HepG2 (cell line): ENCODE measurements around the gene GDF7. TPM values are rescaled to one million over a fixed set of nuclear protein-coding genes. Genes with fewer than 3 reads are reported as not detected.

Source experiments
- AGO2 ChIP-seq: fragments of 200-400 bp; formaldehyde crosslinking; optimal IDR thresholded peaks from 2 replicates; pipeline ENCODE3; 2017; ENCODE audit warnings: mild to moderate bottlenecking, low read depth, low read length, moderate library complexity
- ATAD3A ChIP-seq: sonication (generic); formaldehyde crosslinking; IDR thresholded peaks from 2 replicates; pipeline ENCODE4 v1.4.0; 2020; ENCODE audit warnings: missing genetic modification reagents
- MBNL3 ChIP-seq: fragments of 250-450 bp; sonication (Bioruptor Pico); conservative IDR thresholded peaks from 2 replicates; pipeline ENCODE4 v1.8.0; 2022; ENCODE audit warnings: mild to moderate bottlenecking, inconsistent platforms
- RBM39 ChIP-seq: fragments of 200-400 bp; formaldehyde crosslinking; IDR thresholded peaks from one replicate; pipeline ENCODE4 v1.6.1; 2018; ENCODE audit warnings: antibody characterized with exemption, mild to moderate bottlenecking, low read depth, low read length; ENCODE audit not compliant: poor library complexity, severe bottlenecking
- ZFP41 ChIP-seq: sonication (generic); formaldehyde crosslinking; IDR thresholded peaks from 2 replicates; pipeline ENCODE4 v1.4.0; 2020; ENCODE audit warnings: mild to moderate bottlenecking, missing genetic modification reagents, borderline replicate concordance
- ZNF891 ChIP-seq: sonication (generic); formaldehyde crosslinking; IDR thresholded peaks from 2 replicates; pipeline ENCODE4 v1.5.0; 2020; ENCODE audit warnings: mild to moderate bottlenecking, missing genetic modification reagents
- ZSCAN9 ChIP-seq: IDR thresholded peaks from 2 replicates; pipeline ENCODE4 v1.6.1; 2016; ENCODE audit warnings: borderline replicate concordance
- polyA plus RNA-seq, 8 experiments: library from polyadenylated mRNA; depleted of rRNA in 3 of 8; stranded (reverse) in 7 of 8; unstranded in 1 of 8; fragments of >200 nt; fragmentation: Illumina TruSeq in 4 of 8; extraction: Trizol in 4 of 8; gene quantifications; 2 replicates each; pipeline versions ENCODE4 v1.2.1 to v1.2.3, GENCODE V29; 2011 to 2016; ENCODE audit warnings: low read depth in 4 of 8, missing spikeins in 1 of 8, mixed read lengths in 1 of 8; ENCODE audit not compliant: insufficient read depth in 1 of 8
- total RNA-seq, 5 experiments: library from RNA; depleted of rRNA; stranded (reverse); fragments of >200 nt; fragmentation: Illumina TruSeq; extraction: Trizol; gene quantifications; 2 replicates each; pipeline ENCODE4 v1.2.3, GENCODE V29; 2016; ENCODE audit warnings: low read depth in 1 of 5
- TF ChIP-seq, protein P1 (sequence below): sonication (generic); formaldehyde crosslinking; IDR thresholded peaks from 2 replicates; pipeline ENCODE4 v1.5.1; 2020; ENCODE audit warnings: mild to moderate bottlenecking, missing genetic modification reagents, moderate library complexity
- TF ChIP-seq, protein P2 (sequence below): IDR thresholded peaks from 2 replicates; pipeline ENCODE4 v1.6.1; 2016; ENCODE audit warnings: mild to moderate bottlenecking, missing biosample characterization, missing genetic modification reagents

GDF7 gene
- total and polyA plus RNA-seq, 2 of the 13 experiments (the other 11 are each of a cell fraction or from before 2014, with no cell fraction given): 1.6 to 15.0 TPM

DNA sequence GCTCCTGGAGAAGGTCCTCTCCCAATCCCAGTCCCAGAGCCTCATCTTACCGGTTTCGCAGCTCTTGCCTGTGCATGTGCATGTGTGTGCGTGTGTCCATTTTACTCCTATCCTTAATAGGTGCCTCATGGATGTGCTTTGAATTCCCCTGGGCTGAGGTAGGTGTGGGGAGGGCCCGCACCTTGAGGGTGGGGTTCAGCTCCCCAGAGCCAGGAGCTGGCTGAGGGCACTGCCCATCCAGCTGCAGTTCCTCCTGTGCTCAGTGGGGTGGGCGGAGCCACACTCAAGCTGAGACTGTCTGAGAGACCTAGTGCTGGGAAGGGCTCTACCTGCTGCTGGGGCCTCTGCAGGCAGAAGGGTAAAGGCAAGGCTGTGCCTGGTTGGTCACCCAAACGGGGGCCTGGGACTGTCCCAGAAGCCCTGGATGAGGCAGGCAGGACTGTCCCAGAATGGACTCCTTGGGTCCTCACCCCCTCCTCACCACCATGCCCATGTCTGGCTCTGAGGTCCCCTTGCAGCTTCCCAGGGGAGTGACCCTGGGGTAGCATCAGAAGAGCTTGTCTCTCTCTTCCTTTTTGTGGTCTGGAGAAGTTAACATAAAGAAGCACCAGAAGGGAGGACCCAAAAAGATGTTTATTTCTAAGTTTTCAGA lies 8.9 kb downstream of the GDF7 start (continued):
- TF ChIP-seq, protein P1, sequence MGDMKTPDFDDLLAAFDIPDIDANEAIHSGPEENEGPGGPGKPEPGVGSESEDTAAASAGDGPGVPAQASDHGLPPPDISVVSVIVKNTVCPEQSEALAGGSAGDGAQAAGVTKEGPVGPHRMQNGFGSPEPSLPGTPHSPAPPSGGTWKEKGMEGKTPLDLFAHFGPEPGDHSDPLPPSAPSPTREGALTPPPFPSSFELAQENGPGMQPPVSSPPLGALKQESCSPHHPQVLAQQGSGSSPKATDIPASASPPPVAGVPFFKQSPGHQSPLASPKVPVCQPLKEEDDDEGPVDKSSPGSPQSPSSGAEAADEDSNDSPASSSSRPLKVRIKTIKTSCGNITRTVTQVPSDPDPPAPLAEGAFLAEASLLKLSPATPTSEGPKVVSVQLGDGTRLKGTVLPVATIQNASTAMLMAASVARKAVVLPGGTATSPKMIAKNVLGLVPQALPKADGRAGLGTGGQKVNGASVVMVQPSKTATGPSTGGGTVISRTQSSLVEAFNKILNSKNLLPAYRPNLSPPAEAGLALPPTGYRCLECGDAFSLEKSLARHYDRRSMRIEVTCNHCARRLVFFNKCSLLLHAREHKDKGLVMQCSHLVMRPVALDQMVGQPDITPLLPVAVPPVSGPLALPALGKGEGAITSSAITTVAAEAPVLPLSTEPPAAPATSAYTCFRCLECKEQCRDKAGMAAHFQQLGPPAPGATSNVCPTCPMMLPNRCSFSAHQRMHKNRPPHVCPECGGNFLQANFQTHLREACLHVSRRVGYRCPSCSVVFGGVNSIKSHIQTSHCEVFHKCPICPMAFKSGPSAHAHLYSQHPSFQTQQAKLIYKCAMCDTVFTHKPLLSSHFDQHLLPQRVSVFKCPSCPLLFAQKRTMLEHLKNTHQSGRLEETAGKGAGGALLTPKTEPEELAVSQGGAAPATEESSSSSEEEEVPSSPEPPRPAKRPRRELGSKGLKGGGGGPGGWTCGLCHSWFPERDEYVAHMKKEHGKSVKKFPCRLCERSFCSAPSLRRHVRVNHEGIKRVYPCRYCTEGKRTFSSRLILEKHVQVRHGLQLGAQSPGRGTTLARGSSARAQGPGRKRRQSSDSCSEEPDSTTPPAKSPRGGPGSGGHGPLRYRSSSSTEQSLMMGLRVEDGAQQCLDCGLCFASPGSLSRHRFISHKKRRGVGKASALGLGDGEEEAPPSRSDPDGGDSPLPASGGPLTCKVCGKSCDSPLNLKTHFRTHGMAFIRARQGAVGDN (CRISPR knock-in tag): peak; percentile 67
- 0 out of 2 replicates have a peak, but pooled peaks have one; percentile 28 for TF ChIP-seq ZFP41
- peak; percentile 22 for TF ChIP-seq RBM39
- TF ChIP-seq MBNL3 (CRISPR knock-in tag): 0 out of 2 replicates have a peak, but pooled peaks have one; percentile 21
- peak; percentile 83 for TF ChIP-seq AGO2
- peak; percentile 61; the same call in 1 of the 2 replicates for TF ChIP-seq ZNF891
- TF ChIP-seq, protein P2, sequence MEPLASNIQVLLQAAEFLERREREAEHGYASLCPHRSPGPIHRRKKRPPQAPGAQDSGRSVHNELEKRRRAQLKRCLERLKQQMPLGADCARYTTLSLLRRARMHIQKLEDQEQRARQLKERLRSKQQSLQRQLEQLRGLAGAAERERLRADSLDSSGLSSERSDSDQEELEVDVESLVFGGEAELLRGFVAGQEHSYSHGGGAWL (CRISPR knock-in tag): peak; percentile 26; the same call in 1 of the 2 replicates
- no peak for TF ChIP-seq ATAD3A
- TF ChIP-seq ZSCAN9 (CRISPR knock-in tag): peak; percentile 4; the same call in 1 of the 2 replicates
